Measurements from ENCODE around the gene SGTA. TPM values are rescaled to one million over a fixed set of nuclear protein-coding genes. Genes with fewer than 3 reads are reported as not detected.

Gene SGTA
- total and polyA plus RNA-seq, 2 of the 8 experiments (the other 6 are each of a cell fraction or from before 2014, with no cell fraction given), result 86.8 to 130 TPM

DNA sequence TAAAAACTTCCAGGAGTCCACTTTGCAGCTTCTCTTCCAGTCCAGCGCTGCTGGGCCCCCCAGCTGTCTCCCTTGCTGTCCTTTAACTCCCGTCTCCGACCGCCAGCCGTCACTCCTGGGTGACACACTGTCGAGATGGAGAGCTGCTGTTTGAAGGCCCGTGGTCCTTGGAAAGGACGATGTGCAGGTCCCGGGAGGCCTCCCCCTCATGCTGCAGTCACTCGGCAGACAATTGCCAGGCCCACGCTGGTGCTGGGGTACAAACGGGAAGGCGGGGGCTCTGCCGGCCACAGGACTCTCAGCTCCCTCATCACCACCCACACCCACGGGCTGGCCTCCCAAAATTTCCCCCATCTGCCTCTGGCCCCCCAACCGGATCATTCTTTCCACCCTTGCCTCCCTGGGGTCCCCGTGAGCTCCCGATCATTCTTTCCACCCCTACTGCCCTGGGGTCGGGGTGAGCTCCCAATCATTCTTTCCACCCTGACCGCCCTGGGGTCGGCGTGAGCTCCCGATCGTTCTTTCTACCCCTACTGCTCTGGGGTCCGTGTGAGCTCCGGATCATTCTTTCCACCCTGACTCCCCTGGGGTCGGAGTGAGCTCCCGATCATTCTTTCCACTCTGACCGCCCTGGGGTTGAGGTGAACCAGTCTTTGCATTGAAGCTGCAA is 20.5 kb upstream of the SGTA start:
- no peak overlapping the region for H3K27ac ChIP-seq (ENCODE audit: low read depth, low read length)
- H3K9me3 ChIP-seq (ENCODE audit: insufficient read depth in 2 of 2, low read depth in 1 of 2, low read length in 1 of 2), result no peaks in the 10 kb centered on the region
- no peak overlapping the region for H2BK20ac ChIP-seq (ENCODE audit: low read length)
- no peak overlapping the region for H3K4me2 ChIP-seq (ENCODE audit: insufficient read depth in 1 of 2, low read depth in 2 of 2, low read length in 2 of 2)
- H4K91ac ChIP-seq (replicated peaks; ENCODE audit: insufficient read length, low read length), result no peak overlapping the region
- no peak overlapping the region for H3K4me3 ChIP-seq (ENCODE audit: extremely low read depth in 1 of 4, insufficient read depth in 2 of 4, low read depth in 3 of 4, low read length in 4 of 4)
- H3K4me1 ChIP-seq (replicated peaks in 1 of 4; ENCODE audit: control insufficient read depth in 3 of 4, insufficient read depth in 4 of 4, low read length in 3 of 4), result no peaks in the 10 kb centered on the region; a peak in 1 of 7 replicates
- no peak overlapping the region for H3K56ac ChIP-seq (replicated peaks; ENCODE audit: insufficient read length, low read depth, low read length)
- no peak overlapping the region for H4K8ac ChIP-seq (ENCODE audit: extremely low read depth, insufficient read depth, low read length)
- H3K79me2 ChIP-seq (ENCODE audit: control insufficient read depth in 1 of 2, insufficient read depth in 2 of 2, low read length in 2 of 2), result no peaks in the 10 kb centered on the region
- H2AFZ ChIP-seq (ENCODE audit: low read length), result no peak overlapping the region
- H2BK15ac ChIP-seq (ENCODE audit: low read length), result no peak overlapping the region
- peaks cover 9 to 64% (median 47%) of the 10 kb centered on the region in 4 experiments; a peak in 7 of 8 replicates for H3K36me3 ChIP-seq (ENCODE audit: control insufficient read depth in 2 of 4, insufficient read depth in 4 of 4, low read length in 3 of 4)
- H2BK5ac ChIP-seq (ENCODE audit: low read depth, low read length), result no peak overlapping the region
- H4K5ac ChIP-seq (ENCODE audit: insufficient read length, low read depth, low read length), result no peak overlapping the region
- H2AK5ac ChIP-seq (ENCODE audit: low read depth, low read length), result no peak overlapping the region
- no peak overlapping the region for H3K9ac ChIP-seq (replicated peaks in 1 of 4; ENCODE audit: extremely low read depth in 1 of 4, low read depth in 3 of 4, low read length in 3 of 4)
- ChIA-PET CTCF (ENCODE audit: partially characterized antibody) (interaction anchor here (0.6 to 1.1 kb wide), 2 partner anchors 16 to 120 kb away, joined by 3 read pairs; no protein-coding TSS in a partner anchor), POLR2A (ENCODE audit: partially characterized antibody) (interaction anchor here (1.1 to 2.0 kb wide), 3 partner anchors 9 to 75 kb away, joined by 3 to 10 read pairs (median 3); no protein-coding TSS in a partner anchor)
- no peak overlapping the region for H2BK12ac ChIP-seq (ENCODE audit: low read depth, low read length)
- H3K14ac ChIP-seq (ENCODE audit: insufficient read length), result no peak overlapping the region
- no peak for DNase-seq (ENCODE audit: low read depth in 1 of 2, low spot score in 2 of 2)
- peaks cover 7% of the 10 kb centered on the region; the same call in 1 of the 2 replicates for H3K23me2 ChIP-seq (ENCODE audit: low read depth, low read length)
- no peaks in the 10 kb centered on the region for H3K27me3 ChIP-seq (replicated peaks in 1 of 4; ENCODE audit: control insufficient read depth in 3 of 4, extremely low read depth in 1 of 4, insufficient read depth in 3 of 4, low read length in 3 of 4)
- no peak overlapping the region for H3K18ac ChIP-seq (ENCODE audit: extremely low read depth, low read length)
- FAIRE-seq, result no peak
- H4K20me1 ChIP-seq (replicated peaks in 1 of 2; ENCODE audit: control insufficient read depth in 1 of 2, insufficient read depth in 2 of 2, low read length in 2 of 2), result peaks cover 7 to 30% of the 10 kb centered on the region in 2 experiments
- H3K79me1 ChIP-seq (ENCODE audit: low read depth, low read length), result peaks cover 11% of the 10 kb centered on the region
- H2BK120ac ChIP-seq (replicated peaks; ENCODE audit: low read depth, low read length), result no peak overlapping the region
- H3K23ac ChIP-seq (ENCODE audit: insufficient read length), result no peak overlapping the region
- WGBS, 2 experiments (ENCODE audit: extremely low coverage in 1 of 2, insufficient coverage in 1 of 2, insufficient read length in 1 of 2, insufficient replicate concordance in 2 of 2, low coverage in 1 of 2, low lambda C conversion rate in 2 of 2, missing lambda C conversion rate in 1 of 2), result 96% methylated on average over 27 of the region's 29 CpGs; no CpG with 5 or more reads in 1 of the 2 experiments
- H3K4ac ChIP-seq (replicated peaks; ENCODE audit: insufficient read length, low read depth, low read length), result no peak overlapping the region
- TF ChIP-seq SP1 (IDR thresholded peaks at IDR 0.05; ENCODE audit: low read depth, low read length), result no peak
- no peak for TF ChIP-seq CEBPB (IDR thresholded peaks at IDR 0.05; ENCODE audit: low read depth, low read length)
- no peak for TF ChIP-seq CREB1 (IDR thresholded peaks at IDR 0.05)
- no peak for TF ChIP-seq SAP30 (IDR thresholded peaks at IDR 0.05; ENCODE audit: insufficient read depth, insufficient replicate concordance, low read length)
- TF ChIP-seq, protein P1, sequence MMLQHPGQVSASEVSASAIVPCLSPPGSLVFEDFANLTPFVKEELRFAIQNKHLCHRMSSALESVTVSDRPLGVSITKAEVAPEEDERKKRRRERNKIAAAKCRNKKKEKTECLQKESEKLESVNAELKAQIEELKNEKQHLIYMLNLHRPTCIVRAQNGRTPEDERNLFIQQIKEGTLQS (IDR thresholded peaks at IDR 0.05; ENCODE audit: insufficient read depth, low read depth, low read length), result no peak
- no peak for TF ChIP-seq SIX5 (IDR thresholded peaks at IDR 0.05; ENCODE audit: low read depth, low read length)
- no peak for TF ChIP-seq CBX5 (IDR thresholded peaks at IDR 0.05; ENCODE audit: low read depth, low read length)
- no peak for TF ChIP-seq CHD2 (IDR thresholded peaks at IDR 0.05; ENCODE audit: low read length)
- no peak for TF ChIP-seq RBBP5 (IDR thresholded peaks at IDR 0.05; ENCODE audit: borderline replicate concordance, low read depth, low read length)
- no peak for TF ChIP-seq KDM5A (IDR thresholded peaks at IDR 0.05; ENCODE audit: low read length)
- no peak for TF ChIP-seq CTBP2 (IDR thresholded peaks at IDR 0.05; ENCODE audit: borderline replicate concordance, insufficient read depth, insufficient read length, low read length)

Measured in H1 (cell line).